Esophagus mucosa (tissue), 1 donor: ENCODE results near the gene ASB16. TPM values are rescaled to one million over a fixed set of nuclear protein-coding genes. Genes with fewer than 3 reads are reported as not detected.

Source experiments
- ATAC-seq: fragments of 200-7000 bp; cut with Tn5 transposase; one replicate; pipeline ENCODE4 v1.9.1; 2020
- total RNA-seq: library from RNA; stranded (reverse); gene quantifications from one replicate; pipeline ENCODE4 v1.2.4, GENCODE V29; 2023
- donor health status: DM: yes; HTN: yes; CAD: no.

Gene ASB16
- total RNA-seq, 1 donor from 2014 or later = not detected

DNA sequence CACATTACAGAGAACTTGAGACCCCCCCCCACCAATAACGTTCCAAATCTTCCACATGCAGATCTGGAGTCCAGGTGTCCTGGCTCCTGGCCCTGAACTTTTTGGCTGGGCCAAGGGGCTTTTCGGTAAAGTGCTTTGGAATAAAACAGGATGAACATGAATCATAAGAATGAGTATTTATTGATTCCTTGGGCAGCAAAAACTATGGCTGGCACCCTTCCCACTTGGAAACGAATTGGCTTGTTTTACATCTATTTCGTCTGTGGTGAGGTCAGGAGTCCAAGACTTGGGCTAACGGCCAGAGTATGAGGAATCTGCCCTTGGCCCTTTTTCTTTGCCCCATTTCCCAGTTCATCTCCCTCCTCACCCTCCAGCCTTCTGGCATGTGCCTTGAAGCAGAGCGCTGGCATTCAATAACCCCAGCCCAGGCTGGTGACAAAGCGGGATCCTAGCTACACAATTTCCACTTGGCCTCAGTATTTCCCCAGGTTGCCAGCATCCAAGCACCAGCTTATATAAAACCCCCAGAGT lies 53.1 kb downstream of the ASB16 start:
- no peak for ATAC-seq

Other genes with a start within 250 kb of the ASB16 start
- gene PPY, start 228.2 kb upstream of the ASB16 start, total RNA-seq = not detected
- not detected for gene PYY, start 216.8 kb upstream of the ASB16 start, total RNA-seq
- gene NAGS, start 166.1 kb upstream of the ASB16 start, total RNA-seq = 2.4 TPM
- 23.2 TPM for gene TMEM101, start 155.7 kb upstream of the ASB16 start, total RNA-seq
- gene LSM12, start 104.0 kb upstream of the ASB16 start, total RNA-seq = 41.8 TPM
- gene G6PC3, start 100.0 kb upstream of the ASB16 start, total RNA-seq = 24.0 TPM
- gene HDAC5, start 47.1 kb upstream of the ASB16 start, total RNA-seq = 32.0 TPM
- gene HROB, start 28.8 kb upstream of the ASB16 start, total RNA-seq = 6.3 TPM
- gene TMUB2, start 16.3 kb downstream of the ASB16 start, total RNA-seq = 18.2 TPM
- gene ATXN7L3, start 29.2 kb downstream of the ASB16 start, total RNA-seq = 61.6 TPM
- 60.7 TPM for gene UBTF, start 49.0 kb downstream of the ASB16 start, total RNA-seq
- gene SLC4A1, start 97.4 kb downstream of the ASB16 start, total RNA-seq = not detected
- gene RUNDC3A, start 137.9 kb downstream of the ASB16 start, total RNA-seq = 6.0 TPM
- 126 TPM for gene SLC25A39, start 154.1 kb downstream of the ASB16 start, total RNA-seq
- 767 TPM for gene GRN, start 174.6 kb downstream of the ASB16 start, total RNA-seq
- gene FAM171A2, start 193.1 kb downstream of the ASB16 start, total RNA-seq = 1.1 TPM
- gene ITGA2B, start 218.9 kb downstream of the ASB16 start, total RNA-seq = 0.68 TPM